Skin of body (tissue), 2 donors: Measurements from ENCODE around the gene SLC10A7. TPM values are rescaled to one million over a fixed set of nuclear protein-coding genes. Genes with fewer than 3 reads are reported as not detected.
A peak's percentile ranks its signal among the peaks of the same experiment; 100 is the strongest.

Experiments used
- DNase-seq: peaks from one replicate; lab custom pipeline; 2025; lab: John Stamatoyannopoulos, UW
- total RNA-seq: library from RNA; depleted of rRNA; stranded (reverse); fragments of >200 nt; gene quantifications from one replicate; pipeline ENCODE4 v1.2.3, GENCODE V29; 2014

Gene SLC10A7
- total RNA-seq = 19.6 TPM

GRCh38 chr4:146521541-146522097, at the start of gene SLC10A7:
Gene SLC10A7 (minus strand): TSS chr4:146521940. CDS start chr4:146521717, 223 bp downstream.
- DNase-seq = peak; percentile 74

GRCh38 chr4:146567396-146567795, 45.7 kb upstream of the SLC10A7 start:
- DNase-seq = no peak

- no peak for DNase-seq
Observed at GRCh38 chr4:146564492-146564891, 42.8 kb upstream of the SLC10A7 start.

GRCh38 chr4:146550161-146550560, 28.4 kb upstream of the SLC10A7 start:
- DNase-seq = no peak

GRCh38 chr4:146548443-146548842, 26.7 kb upstream of the SLC10A7 start:
- no peak for DNase-seq

GRCh38 chr4:146545102-146545501, 23.4 kb upstream of the SLC10A7 start:
- DNase-seq = no peak

- no peak for DNase-seq
Observed at GRCh38 chr4:146534178-146534577, 12.4 kb upstream of the SLC10A7 start.

- DNase-seq = no peak
Observed at GRCh38 chr4:146525754-146526153, 4.0 kb upstream of the SLC10A7 start.

- DNase-seq = no peak
Observed at GRCh38 chr4:146524663-146525062, 2.9 kb upstream of the SLC10A7 start.

GRCh38 chr4:146522869-146523205, 1.1 kb upstream of the SLC10A7 start:
- DNase-seq = peak; percentile 44

- peak; percentile 83 for DNase-seq
Observed at GRCh38 chr4:146522098-146522868, 543 bp upstream of the SLC10A7 start.

GRCh38 chr4:146520896-146521540, 722 bp downstream of the SLC10A7 start:
- peak; percentile 64 for DNase-seq

GRCh38 chr4:146514651-146515357, 6.9 kb downstream of the SLC10A7 start:
- no peak for DNase-seq

- DNase-seq = no peak
Observed at GRCh38 chr4:146513548-146513947, 8.2 kb downstream of the SLC10A7 start.

- DNase-seq = no peak
Observed at GRCh38 chr4:146511381-146511780, 10.4 kb downstream of the SLC10A7 start.

- no peak for DNase-seq
Observed at GRCh38 chr4:146510942-146511341, 10.8 kb downstream of the SLC10A7 start.

GRCh38 chr4:146508229-146508939, 13.4 kb downstream of the SLC10A7 start:
- DNase-seq = no peak

GRCh38 chr4:146507632-146508031, 14.1 kb downstream of the SLC10A7 start:
- no peak for DNase-seq

- no peak for DNase-seq
Observed at GRCh38 chr4:146506272-146506671, 15.5 kb downstream of the SLC10A7 start.

GRCh38 chr4:146500216-146500615, 21.5 kb downstream of the SLC10A7 start:
- no peak for DNase-seq

GRCh38 chr4:146498291-146498690, 23.4 kb downstream of the SLC10A7 start:
- DNase-seq = no peak
